ENCODE results near the gene HOXD13.

The HOXD13 gene

DNA sequence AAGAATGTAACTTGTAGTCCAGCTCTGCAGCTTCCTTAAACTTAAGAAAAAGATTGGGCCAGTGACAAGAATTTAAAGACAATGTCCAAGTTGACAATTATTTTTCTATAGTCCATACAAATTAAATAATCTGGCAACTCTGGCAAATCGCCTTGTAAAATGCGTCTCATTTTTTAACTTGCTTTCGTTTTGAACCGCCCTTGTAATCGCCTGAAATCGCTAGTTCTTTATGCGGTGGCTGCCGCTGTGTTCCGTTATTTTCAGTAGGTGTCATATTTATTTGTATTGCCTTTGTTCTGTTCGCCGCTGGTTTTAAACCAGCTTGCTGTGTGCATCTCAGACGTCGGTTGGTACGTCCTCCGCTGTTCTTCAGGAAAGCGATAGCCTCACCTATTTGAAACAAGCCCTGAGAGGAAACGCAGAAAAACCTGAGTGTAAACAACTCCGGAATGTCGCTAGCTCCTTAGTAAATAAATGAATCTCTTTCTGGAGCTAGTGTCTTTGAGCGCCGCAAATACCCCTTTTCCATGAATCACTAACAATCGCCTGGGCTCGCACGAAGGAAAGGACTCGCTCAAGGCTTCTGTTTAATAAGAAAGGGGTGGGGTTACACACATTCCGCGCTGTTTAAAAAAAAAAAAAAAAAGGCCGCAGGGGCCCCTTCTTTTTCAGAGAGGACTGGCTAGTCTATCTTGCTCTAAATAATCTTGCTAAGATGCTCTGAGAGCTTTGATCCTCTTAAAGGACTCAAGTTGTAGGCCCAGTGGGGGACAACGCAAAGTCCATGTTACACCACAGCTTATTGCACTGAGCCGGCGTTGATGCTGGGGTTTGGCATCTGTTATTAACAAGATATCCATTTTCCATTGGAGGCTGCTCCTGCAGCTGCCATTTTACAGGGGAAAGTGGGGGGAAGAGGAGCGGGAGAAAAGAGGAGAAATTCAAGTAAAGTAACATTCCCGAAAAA lies 40.0 kb downstream of the HOXD13 start:
- DNase-seq (ENCODE audit: low read depth) = no peak

- DNase-seq (ENCODE audit: low read depth) = no peak
These were observed 40.9 kb downstream of the HOXD13 start for GRCh38 chr2:176133389-176133788.

GRCh38 chr2:176134035-176134434 lies 41.5 kb downstream of the HOXD13 start:
- DNase-seq (ENCODE audit: low read depth) = no peak

GRCh38 chr2:176135035-176135440 lies 42.5 kb downstream of the HOXD13 start:
- DNase-seq (ENCODE audit: low read depth) = no peak

DNA sequence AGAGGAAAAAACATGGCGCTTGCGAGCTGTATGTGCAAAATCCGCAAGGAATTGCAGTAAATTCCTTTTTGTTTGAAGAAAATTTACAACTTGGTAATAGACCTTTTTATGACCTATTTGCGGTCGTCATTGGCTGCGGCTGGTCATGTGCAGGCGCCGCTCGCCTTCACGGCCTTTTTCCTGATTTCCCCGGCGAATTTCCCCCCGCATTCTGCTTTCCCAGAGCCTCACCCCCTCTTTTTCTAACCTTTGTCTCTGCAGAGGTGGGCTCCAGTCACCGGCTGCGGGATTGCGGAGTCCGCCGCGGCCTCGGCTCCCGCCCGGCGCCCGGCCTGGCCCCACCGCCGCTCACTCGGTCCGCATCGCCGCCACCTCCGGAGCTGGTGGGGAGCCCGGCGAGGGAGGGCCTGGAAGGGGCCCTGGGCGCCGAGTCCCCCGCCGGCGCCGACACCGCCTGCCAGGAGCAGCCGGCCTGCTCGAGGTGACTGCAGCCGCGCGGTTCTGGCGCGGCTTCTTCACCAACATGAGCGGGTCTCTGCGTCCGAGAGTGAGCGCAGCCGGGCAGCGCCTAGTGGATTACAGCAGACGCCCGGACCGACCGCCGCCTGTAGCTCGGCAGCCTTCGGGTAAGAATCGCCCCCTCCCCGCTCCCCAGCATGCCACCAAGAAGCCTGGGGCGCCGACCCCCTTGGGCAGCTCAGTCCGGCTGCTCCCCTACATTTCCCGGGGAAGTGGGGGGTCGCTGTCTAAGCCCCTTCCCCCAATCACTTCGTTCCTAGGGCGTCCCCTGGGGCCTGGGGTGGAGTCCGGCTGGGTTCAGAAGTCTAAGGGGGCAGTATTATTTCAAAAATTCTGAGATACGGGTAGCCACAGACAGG lies 44.1 kb downstream of the HOXD13 start:
- no peak for DNase-seq (ENCODE audit: low read depth)

DNA sequence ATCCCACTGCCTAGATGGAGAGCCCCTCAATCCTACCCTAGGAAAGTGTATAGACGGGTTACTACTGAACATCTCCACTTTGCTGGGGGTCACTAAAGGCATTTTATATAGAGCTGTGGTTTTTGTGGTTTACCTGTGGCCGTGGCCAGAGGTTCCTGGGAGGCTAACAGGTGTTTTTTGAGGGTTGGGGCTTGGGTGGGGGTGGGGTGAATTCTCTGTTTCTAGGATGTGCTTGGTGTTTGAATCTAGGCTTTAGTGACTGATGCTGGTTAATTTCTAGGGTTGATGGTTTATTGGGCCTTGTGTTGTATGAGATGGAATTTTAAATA lies 44.7 kb downstream of the HOXD13 start:
- no peak for DNase-seq (ENCODE audit: low read depth)

- DNase-seq (ENCODE audit: low read depth) = no peak
These were observed 45.4 kb downstream of the HOXD13 start for GRCh38 chr2:176137906-176138305.

DNA sequence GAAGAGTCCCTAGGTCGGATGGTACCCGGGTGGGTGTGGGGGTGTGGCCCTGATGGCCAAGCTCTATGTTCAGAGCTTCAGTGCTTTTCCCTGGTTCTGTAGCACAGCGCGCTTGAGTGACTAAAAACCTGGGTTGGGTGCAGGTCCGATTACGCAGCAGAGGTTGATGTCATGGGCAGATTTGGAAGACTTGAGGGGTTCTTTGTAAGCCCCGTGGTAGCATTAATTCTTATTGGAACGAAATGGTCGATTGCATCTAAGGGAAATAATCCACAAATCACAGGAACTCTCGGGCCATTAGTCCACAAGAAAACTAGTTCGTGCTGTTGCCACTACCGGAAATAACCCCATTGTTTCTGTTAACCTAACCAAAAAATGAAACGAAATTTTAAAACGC lies 46.0 kb downstream of the HOXD13 start:
- DNase-seq (ENCODE audit: low read depth) = no peak

DNA sequence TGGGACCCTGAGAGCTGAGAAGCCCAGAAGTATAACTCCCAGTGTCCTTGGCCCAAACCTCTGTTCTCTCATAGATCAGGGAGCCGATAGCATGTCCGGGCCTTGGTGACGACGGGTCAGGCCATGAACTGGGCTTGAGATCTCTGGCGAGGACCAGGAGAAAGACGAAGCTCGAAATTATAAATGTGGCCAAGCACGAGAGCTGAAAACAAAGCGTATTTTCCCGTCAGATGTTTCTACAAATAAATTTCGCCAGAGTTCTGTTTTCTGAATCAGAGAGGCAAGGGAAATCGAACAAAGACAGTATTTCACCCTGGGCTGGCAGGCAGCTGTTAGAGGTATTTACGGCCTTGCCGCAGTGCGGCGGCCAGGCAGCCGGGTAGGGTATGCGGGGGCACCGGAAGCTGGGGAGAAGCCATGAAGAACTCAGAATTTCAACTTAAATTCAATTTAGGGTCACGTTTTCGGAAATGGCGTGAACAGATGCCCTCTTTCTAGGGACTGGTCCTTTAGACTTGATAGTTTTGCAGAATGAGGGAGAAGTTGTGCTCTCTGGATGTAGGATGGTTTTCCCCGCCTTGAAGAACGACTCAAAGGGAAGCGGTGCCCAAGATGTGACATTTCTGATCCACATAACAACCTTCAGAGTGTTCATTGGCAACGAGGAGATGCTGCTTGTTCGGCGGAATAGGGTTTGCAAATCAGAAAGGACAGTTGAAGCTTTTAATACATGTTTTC lies 46.6 kb downstream of the HOXD13 start:
- DNase-seq (ENCODE audit: low read depth) = no peak

DNA sequence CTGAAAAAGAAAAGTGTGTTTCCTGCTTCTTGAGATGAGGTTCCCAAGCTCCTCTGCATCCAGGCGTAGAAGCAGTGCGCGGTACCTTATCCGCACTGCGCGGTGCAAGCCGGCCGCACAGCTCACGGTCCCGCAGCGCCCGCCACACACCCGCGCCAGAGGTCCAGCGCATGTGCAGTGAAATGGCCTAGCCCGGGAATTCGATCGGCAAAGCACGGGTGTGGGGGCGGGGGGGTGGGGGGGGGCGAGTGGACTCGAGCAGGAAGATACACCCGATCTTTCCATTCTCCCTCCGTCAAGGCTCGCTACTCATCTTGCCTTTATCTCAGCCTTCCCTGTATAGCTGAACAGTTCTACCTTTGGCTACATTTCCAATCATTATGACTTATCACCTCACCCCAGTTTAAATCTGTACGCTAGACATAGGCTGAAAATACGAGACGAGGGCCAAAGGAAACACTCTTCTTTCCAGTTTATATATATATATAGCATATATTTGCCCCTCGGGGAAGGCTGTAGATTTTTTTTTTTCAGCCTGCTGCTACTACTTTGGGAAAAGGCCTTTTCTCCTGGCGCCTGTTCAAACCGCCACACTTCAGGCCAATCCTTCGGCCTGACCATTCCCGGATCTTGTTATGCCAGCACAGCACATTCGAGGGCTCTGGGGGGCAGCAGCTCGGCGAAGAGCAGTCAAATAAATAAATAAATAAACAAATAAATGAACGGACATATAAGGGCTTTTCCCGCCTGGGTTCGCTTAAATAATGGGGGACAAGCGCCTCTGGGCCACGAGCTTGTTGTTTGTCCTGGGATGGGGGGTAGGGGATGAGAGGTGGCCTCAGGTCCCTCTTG lies 47.4 kb downstream of the HOXD13 start:
- DNase-seq (ENCODE audit: low read depth) = no peak

DNA sequence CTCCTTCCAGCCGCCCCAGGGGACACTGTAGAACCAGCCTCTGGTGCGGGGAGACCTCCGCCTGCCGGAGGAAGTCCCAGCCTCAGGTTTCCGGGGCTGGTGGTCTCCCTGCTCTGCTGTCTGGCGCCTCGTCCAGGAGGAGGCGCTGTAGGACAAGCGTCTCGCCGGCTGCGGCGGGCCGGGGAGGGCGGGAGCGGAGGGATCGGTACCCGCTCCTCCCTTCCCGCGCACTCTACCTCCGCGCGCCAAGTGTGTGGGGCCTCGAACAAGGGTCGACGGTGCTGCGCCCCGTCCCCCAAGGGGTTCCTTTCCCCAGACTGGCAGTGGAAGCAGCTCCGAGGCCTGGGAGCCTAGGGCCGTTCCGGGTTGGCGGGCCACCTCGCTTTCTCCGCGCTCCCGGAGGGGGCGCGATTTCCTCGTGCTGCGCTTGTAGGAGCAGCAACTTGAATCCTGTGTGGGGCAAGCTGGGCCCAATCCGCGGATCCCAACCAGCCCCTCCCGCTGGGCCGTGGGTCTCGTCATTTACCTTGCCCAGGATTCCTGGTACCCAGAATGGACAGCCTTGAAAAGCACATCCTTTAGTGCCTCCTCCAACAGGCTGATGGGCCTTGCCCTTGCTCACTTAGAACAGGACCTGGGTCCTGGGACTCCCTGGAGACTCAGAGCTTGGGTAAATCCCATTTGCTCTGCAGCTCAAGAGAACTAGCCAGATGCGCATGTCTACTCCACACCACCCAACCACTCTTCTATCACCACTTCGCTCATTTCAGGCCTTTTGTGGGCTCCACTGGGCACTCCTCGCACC lies 48.2 kb downstream of the HOXD13 start:
- peak; percentile 50 for DNase-seq (ENCODE audit: low read depth)

- DNase-seq (ENCODE audit: low read depth) = no peak
These were observed 49.8 kb downstream of the HOXD13 start for GRCh38 chr2:176142281-176142680.

Data from iris pigment epithelial cell (primary cell).